ENCODE results near the gene MGMT.

- TF ChIP-seq USF2 (IDR thresholded peaks at IDR 0.05; ENCODE audit: low read depth, low read length) = no peak
- no peak for TF ChIP-seq CTCF (conservative IDR thresholded peaks at IDR 0.05; ENCODE audit: low read depth, low read length)
- no peak for TF ChIP-seq RCOR1 (IDR thresholded peaks at IDR 0.05; ENCODE audit: insufficient replicate concordance, low read length)
- no peak for TF ChIP-seq ELK1 (IDR thresholded peaks at IDR 0.05; ENCODE audit: borderline replicate concordance, low read depth, low read length)
- no peak for TF ChIP-seq POLR2A (IDR thresholded peaks at IDR 0.05; ENCODE audit: low read depth, low read length)
- TF ChIP-seq CEBPB (IDR thresholded peaks at IDR 0.05; ENCODE audit: low read depth, low read length) = no peak
- no peak for TF ChIP-seq MXI1 (IDR thresholded peaks at IDR 0.05; ENCODE audit: borderline replicate concordance, low read depth, low read length)
- TF ChIP-seq MAZ (IDR thresholded peaks at IDR 0.05; ENCODE audit: borderline replicate concordance, low read depth, low read length) = no peak
- no peak for TF ChIP-seq CHD1 (IDR thresholded peaks at IDR 0.05; ENCODE audit: low read depth, low read length)
Observed at GRCh38 chr10:129564923-129565322, 97.9 kb downstream of the MGMT start.

Measured in IMR-90 (cell line).